PC-3 (cell line): ENCODE measurements around the gene MYLK.

ENCODE experiments used
- CTCF ChIP-seq: fragments of 300-600 bp; sonication (generic); conservative IDR thresholded peaks from 2 replicates; pipeline ENCODE4 v1.5.1; 2017; ENCODE audit warnings: antibody characterized with exemption, low read depth, mild to moderate bottlenecking, low read length
- EZH2 ChIP-seq: fragments of 300-600 bp; sonication (generic); IDR thresholded peaks from one replicate; pipeline ENCODE4 v1.6.1; 2017; ENCODE audit warnings: antibody characterized with exemption, mild to moderate bottlenecking, low read length; ENCODE audit not compliant: unreplicated experiment
- EZH2phosphoT487 ChIP-seq: fragments of 300-600 bp; sonication (generic); IDR thresholded peaks from 2 replicates; pipeline ENCODE4 v1.6.1; 2018; ENCODE audit warnings: mild to moderate bottlenecking, antibody characterized with exemption, low read length, borderline replicate concordance

- TF ChIP-seq CTCF (no peak), EZH2 (no peak), EZH2phosphoT487 (no peak)
Observed at GRCh38 chr3:123842711-123843110, 41.4 kb downstream of the MYLK start.
